Glomerular visceral epithelial cell (primary cell): ENCODE measurements around the gene LOXL1.

ENCODE experiments used
- DNase-seq: peaks from one replicate; pipeline ENCODE4 v3.0.0-alpha.2; 2016; ENCODE audit errors: extremely low spot score

Gene LOXL1

GRCh38 chr15:73926219-73927002 is at the start of gene LOXL1:
TSS of gene LOXL1 (plus strand) at chr15:73926462. CDS start at chr15:73926784, 322 bp downstream.
- DNase-seq, result peak; percentile 91

GRCh38 chr15:73879426-73879825 is 46.8 kb upstream of the LOXL1 start:
- no peak for DNase-seq

GRCh38 chr15:73881579-73882320 is 44.5 kb upstream of the LOXL1 start:
- DNase-seq, result no peak

GRCh38 chr15:73882761-73883419 is 43.4 kb upstream of the LOXL1 start:
- DNase-seq, result no peak

- no peak for DNase-seq
Measured at GRCh38 chr15:73884159-73884558, 42.1 kb upstream of the LOXL1 start.

GRCh38 chr15:73885954-73886700 is 40.1 kb upstream of the LOXL1 start:
- DNase-seq, result no peak

GRCh38 chr15:73886717-73887345 is 39.4 kb upstream of the LOXL1 start:
- no peak for DNase-seq

GRCh38 chr15:73887481-73887880 is 38.8 kb upstream of the LOXL1 start:
- no peak for DNase-seq

- no peak for DNase-seq
Measured at GRCh38 chr15:73888224-73889041, 37.8 kb upstream of the LOXL1 start.

- DNase-seq, result no peak
Measured at GRCh38 chr15:73889053-73889761, 37.1 kb upstream of the LOXL1 start.

GRCh38 chr15:73889762-73890124 is 36.5 kb upstream of the LOXL1 start:
- no peak for DNase-seq

GRCh38 chr15:73891328-73892315 is 34.6 kb upstream of the LOXL1 start:
- no peak for DNase-seq

- no peak for DNase-seq
Measured at GRCh38 chr15:73892446-73893226, 33.6 kb upstream of the LOXL1 start.

GRCh38 chr15:73894133-73894814 is 32.0 kb upstream of the LOXL1 start:
- DNase-seq, result no peak

GRCh38 chr15:73897441-73898261 is 28.6 kb upstream of the LOXL1 start:
- peak; percentile 93 for DNase-seq
